Uterus (tissue), 4 donors: ENCODE results near the gene EXTL1. TPM values are rescaled to one million over a fixed set of nuclear protein-coding genes. Genes with fewer than 3 reads are reported as not detected.

ENCODE experiments used
- DNase-seq, 2 donors: peaks; one replicate each; pipeline ENCODE4 v3.0.0-alpha.2; 2019 to 2020
- H3K27ac ChIP-seq, 2 donors: fragments of 200-600 bp; sonication (generic); 1 replicate in 1 of 2; 2 replicates in 1 of 2; pipeline ENCODE4 v1.5.1; 2016 to 2018
- H3K27me3 ChIP-seq, 2 donors: fragments of 200-600 bp; sonication (generic); one replicate each; pipeline ENCODE4 v1.5.1; 2018 to 2019; ENCODE audit warnings: control low read depth in 1 of 2
- H3K36me3 ChIP-seq, 2 donors: fragments of 200-600 bp; sonication (generic); one replicate each; pipeline ENCODE4 v1.5.1; 2019; ENCODE audit warnings: control low read depth in 1 of 2
- H3K4me1 ChIP-seq, 2 donors: fragments of 200-600 bp; sonication (generic); one replicate each; pipeline ENCODE4 v1.5.1; 2018 to 2019; ENCODE audit warnings: control low read depth in 1 of 2
- H3K4me3 ChIP-seq, 2 donors: fragments of 200-600 bp; sonication (generic); 1 replicate in 1 of 2; 2 replicates in 1 of 2; pipeline ENCODE4 v1.5.1; 2018 to 2019; ENCODE audit warnings: mild to moderate bottlenecking in 1 of 2
- H3K9me3 ChIP-seq, 2 donors: fragments of 200-600 bp; sonication (generic); one replicate each; pipeline ENCODE4 v1.5.1; 2019; ENCODE audit warnings: control low read depth in 1 of 2
- POLR2A ChIP-seq, 2 donors: fragments of 450-650 bp; IDR thresholded peaks; one replicate each; pipeline ENCODE4 v1.6.1; 2016; ENCODE audit warnings: antibody characterized with exemption in 2 of 2, mild to moderate bottlenecking in 1 of 2, moderate library complexity in 1 of 2
- intact Hi-C: fragments of 100-400 bp; cut with DNase I; formaldehyde crosslinking; loops from one replicate; pipeline ENCODE4 v1.15.1; 2023; ENCODE audit warnings: low total_unique reads
- total RNA-seq, 4 donors: library from RNA; depleted of rRNA in 3 of 4; stranded (reverse); fragments of >200 nt in 3 of 4; gene quantifications; one replicate each; pipeline versions ENCODE4 v1.1.0 to v1.2.4, GENCODE V29; 2014 to 2023
- TF ChIP-seq, protein P1 (sequence below), 4 experiments: fragments of 200-600 bp in 2 of 4; fragments of 450-650 bp in 2 of 4; sonication (generic) in 2 of 4; IDR thresholded peaks; one replicate each; pipeline ENCODE4 v1.5.1; 2016 to 2019; ENCODE audit warnings: antibody characterized with exemption in 4 of 4, mild to moderate bottlenecking in 2 of 4, moderate library complexity in 1 of 4
- donor health status: DM: yes; HTN: yes; CAD: no.

Gene EXTL1
- total RNA-seq, 4 donors from 2014 or later = 0.26 to 2.7 (median 1.7) TPM; not detected in 1

- TF ChIP-seq, protein P1, sequence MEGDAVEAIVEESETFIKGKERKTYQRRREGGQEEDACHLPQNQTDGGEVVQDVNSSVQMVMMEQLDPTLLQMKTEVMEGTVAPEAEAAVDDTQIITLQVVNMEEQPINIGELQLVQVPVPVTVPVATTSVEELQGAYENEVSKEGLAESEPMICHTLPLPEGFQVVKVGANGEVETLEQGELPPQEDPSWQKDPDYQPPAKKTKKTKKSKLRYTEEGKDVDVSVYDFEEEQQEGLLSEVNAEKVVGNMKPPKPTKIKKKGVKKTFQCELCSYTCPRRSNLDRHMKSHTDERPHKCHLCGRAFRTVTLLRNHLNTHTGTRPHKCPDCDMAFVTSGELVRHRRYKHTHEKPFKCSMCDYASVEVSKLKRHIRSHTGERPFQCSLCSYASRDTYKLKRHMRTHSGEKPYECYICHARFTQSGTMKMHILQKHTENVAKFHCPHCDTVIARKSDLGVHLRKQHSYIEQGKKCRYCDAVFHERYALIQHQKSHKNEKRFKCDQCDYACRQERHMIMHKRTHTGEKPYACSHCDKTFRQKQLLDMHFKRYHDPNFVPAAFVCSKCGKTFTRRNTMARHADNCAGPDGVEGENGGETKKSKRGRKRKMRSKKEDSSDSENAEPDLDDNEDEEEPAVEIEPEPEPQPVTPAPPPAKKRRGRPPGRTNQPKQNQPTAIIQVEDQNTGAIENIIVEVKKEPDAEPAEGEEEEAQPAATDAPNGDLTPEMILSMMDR (IDR thresholded peaks at IDR 0.05) = no peak
- TF ChIP-seq POLR2A (IDR thresholded peaks at IDR 0.05) = no peak
- no peaks in the 10 kb centered on the region for H3K27me3 ChIP-seq
- no peak overlapping the region for H3K4me3 ChIP-seq
- no peaks in the 10 kb centered on the region for H3K4me1 ChIP-seq
- DNase-seq = no peak
- no peaks in the 10 kb centered on the region for H3K36me3 ChIP-seq
- H3K9me3 ChIP-seq = no peaks in the 10 kb centered on the region
- no peak overlapping the region for H3K27ac ChIP-seq
- intact Hi-C loops = no loop called here
Measured at GRCh38 chr1:26006710-26007109, 14.9 kb upstream of the EXTL1 start.

DNA sequence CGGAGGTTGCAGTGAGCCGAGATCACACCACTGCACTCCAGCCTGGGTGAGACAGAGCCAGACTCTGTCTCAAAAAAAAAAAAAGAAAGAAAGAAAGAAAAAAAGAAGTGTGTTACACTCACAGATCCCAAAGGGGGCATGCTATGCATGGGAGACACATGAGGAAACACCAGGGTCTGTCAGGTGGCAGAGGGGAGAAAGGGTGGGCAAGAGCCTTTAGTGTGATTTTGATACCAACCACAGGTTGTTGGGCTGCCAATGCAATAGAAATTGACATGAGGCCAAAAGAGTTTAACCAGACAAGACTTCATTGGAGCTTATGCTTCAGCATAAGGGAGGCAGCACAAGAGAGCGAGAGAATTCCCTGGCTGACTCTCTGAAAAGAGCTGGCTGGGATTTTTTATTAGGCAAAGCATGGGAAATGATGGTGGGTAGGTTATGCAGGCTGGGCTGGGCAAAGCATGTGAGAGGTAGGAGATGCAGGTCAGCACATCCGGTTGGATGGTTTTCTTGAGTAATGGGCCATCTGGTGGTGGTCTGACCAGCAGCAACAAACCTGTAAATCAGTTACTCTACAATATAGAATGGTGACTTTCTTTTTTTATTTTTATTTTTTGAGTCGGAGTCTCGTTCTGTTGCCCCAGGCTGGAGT, 11.7 kb upstream of the EXTL1 start:
- intact Hi-C loops = no loop called here
- TF ChIP-seq POLR2A (IDR thresholded peaks at IDR 0.05) = no peak
- TF ChIP-seq, protein P1 (IDR thresholded peaks at IDR 0.05) = no peak
- no peaks in the 10 kb centered on the region for H3K36me3 ChIP-seq

DNA sequence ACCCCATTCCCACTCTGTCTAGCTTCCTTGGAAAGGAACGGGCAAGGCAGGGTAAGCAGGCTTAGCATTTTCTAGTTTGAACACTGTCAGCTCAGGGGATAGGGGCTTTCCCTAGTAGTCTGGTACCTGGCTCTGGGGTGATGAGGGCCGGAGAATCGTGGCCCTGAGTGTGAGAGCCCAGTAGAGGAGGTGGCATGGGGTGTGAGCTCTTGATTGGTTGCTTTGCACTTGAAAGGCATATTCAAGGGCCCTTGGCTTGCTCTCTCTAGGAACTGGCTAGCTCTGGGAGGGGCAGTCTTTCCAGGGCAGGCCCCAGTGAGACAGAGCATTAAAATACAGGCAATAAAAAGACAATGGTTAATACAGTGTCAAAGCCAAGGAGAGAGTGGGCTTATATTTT, 10.8 kb upstream of the EXTL1 start:
- no peaks in the 10 kb centered on the region for H3K27me3 ChIP-seq
- TF ChIP-seq, protein P1 (IDR thresholded peaks at IDR 0.05) = no peak
- no peak for TF ChIP-seq POLR2A (IDR thresholded peaks at IDR 0.05)
- no peak overlapping the region for H3K4me3 ChIP-seq
- no peak for DNase-seq
- H3K9me3 ChIP-seq = no peaks in the 10 kb centered on the region
- intact Hi-C loops = no loop called here
- H3K27ac ChIP-seq = no peak overlapping the region
- H3K36me3 ChIP-seq = no peaks in the 10 kb centered on the region
- no peaks in the 10 kb centered on the region for H3K4me1 ChIP-seq

More for the DNA sequence above, 11.7 kb upstream of the EXTL1 start:
- Histone ChIP-seq H3K4me1 (no peaks in the 10 kb centered on the region), H3K27ac (no peak overlapping the region), H3K27me3 (no peaks in the 10 kb centered on the region), H3K9me3 (no peaks in the 10 kb centered on the region), H3K4me3 (no peak overlapping the region)
- no peak for DNase-seq

DNA sequence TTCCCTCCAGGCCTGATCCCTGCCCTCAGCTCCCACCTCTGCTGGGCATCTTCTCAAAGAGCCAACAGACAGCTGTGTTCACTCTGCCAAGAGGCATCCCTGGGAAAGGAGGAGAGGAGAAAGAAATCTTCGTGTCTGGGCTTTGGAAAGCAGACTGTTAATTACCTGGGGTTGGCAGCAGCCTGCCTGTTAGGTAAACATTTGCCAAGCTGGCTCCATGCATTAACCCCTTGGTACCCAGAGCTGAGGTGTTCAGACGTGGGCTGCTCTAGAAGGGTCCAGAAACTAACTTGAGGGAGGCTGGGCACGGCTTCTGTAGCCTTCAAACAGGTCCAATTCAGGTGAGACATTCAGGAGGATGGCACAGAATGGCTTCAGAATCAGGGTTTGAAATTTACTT, 8.7 kb upstream of the EXTL1 start:
- Histone ChIP-seq H3K4me3 (no peak overlapping the region), H3K9me3 (no peaks in the 10 kb centered on the region), H3K36me3 (no peaks in the 10 kb centered on the region), H3K4me1 (no peaks in the 10 kb centered on the region), H3K27ac (no peak overlapping the region), H3K27me3 (no peaks in the 10 kb centered on the region)
- no peak for DNase-seq
- intact Hi-C loops = no loop called here
- no peak for TF ChIP-seq POLR2A (IDR thresholded peaks at IDR 0.05)
- TF ChIP-seq, protein P1 (IDR thresholded peaks at IDR 0.05) = no peak

DNA sequence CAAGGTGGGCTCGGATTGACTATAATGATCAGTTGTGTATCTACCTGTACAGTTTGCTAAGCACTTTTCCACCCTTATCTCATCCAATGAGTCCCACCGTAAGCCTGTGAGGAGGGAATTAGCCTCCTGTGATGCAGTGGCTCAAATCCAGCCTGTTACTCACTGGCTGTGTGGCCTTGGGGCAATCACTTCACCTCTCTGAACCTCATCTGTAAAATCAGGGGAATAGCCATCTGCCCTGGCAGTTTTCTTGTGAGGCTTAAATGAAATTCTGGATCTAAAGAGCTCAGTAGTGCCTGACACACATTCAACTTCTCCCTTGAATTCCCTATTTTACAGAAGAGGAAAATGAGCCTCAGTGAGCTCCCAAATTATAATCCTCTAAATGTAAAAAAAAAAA, 7.4 kb upstream of the EXTL1 start:
- Histone ChIP-seq H3K4me3 (no peak overlapping the region), H3K4me1 (no peaks in the 10 kb centered on the region), H3K27me3 (no peaks in the 10 kb centered on the region), H3K9me3 (no peaks in the 10 kb centered on the region), H3K27ac (no peak overlapping the region), H3K36me3 (no peaks in the 10 kb centered on the region)
- intact Hi-C loops = no loop called here
- DNase-seq = no peak
- TF ChIP-seq, protein P1 (IDR thresholded peaks at IDR 0.05) = no peak
- no peak for TF ChIP-seq POLR2A (IDR thresholded peaks at IDR 0.05)
